Measurements from ENCODE around the gene NOM1. TPM values are rescaled to one million over a fixed set of nuclear protein-coding genes. Genes with fewer than 3 reads are reported as not detected.

Gene NOM1
- total RNA-seq, 3 donors from 2014 or later: 13.9 to 20.9 (median 15.9) TPM

- peaks cover 35% of the 10 kb centered on the region for H3K4me1 ChIP-seq (ENCODE audit: low read depth)
- no peak for TF ChIP-seq CTCF (IDR thresholded peaks at IDR 0.05)
Measured at GRCh38 chr7:157004521-157005455, 55.3 kb downstream of the NOM1 start.

GRCh38 chr7:157005456-157006204 lies 56.1 kb downstream of the NOM1 start:
- Histone ChIP-seq H3K9me3 (no peaks in the 10 kb centered on the region), H3K4me1 (ENCODE audit: low read depth) (peaks cover 34% of the 10 kb centered on the region), H3K36me3 (ENCODE audit: low read depth) (no peaks in the 10 kb centered on the region), H3K4me3 (no peak overlapping the region)
- no peak for TF ChIP-seq CTCF (IDR thresholded peaks at IDR 0.05)
- peak in 1 of 3 donors; percentile 7 for DNase-seq
- no peak for ATAC-seq
- intact Hi-C loops (cut with DNase I, micrococcal nuclease): no loop called here

More at GRCh38 chr7:157004521-157005455, 55.3 kb downstream of the NOM1 start:
- Histone ChIP-seq H3K36me3 (ENCODE audit: low read depth) (no peaks in the 10 kb centered on the region), H3K4me3 (no peak overlapping the region), H3K9me3 (no peaks in the 10 kb centered on the region)
- ATAC-seq: no peak
- no peak for DNase-seq
- intact Hi-C loops (cut with DNase I, micrococcal nuclease): no loop called here

- H3K4me1 ChIP-seq (ENCODE audit: low read depth): peaks cover 30% of the 10 kb centered on the region
- ATAC-seq (peak; percentile 6), DNase-seq (peak; percentile 62 to 82 (median 79))
- H3K4me3 ChIP-seq: no peak overlapping the region
- no peaks in the 10 kb centered on the region for H3K36me3 ChIP-seq (ENCODE audit: low read depth)
- no peaks in the 10 kb centered on the region for H3K9me3 ChIP-seq
- intact Hi-C loops (cut with DNase I, micrococcal nuclease): no loop called here
- no peak for TF ChIP-seq CTCF (IDR thresholded peaks at IDR 0.05)
Measured at GRCh38 chr7:157006205-157006747, 56.8 kb downstream of the NOM1 start.

- Histone ChIP-seq H3K9me3 (no peaks in the 10 kb centered on the region), H3K4me1 (ENCODE audit: low read depth) (peaks cover 35% of the 10 kb centered on the region), H3K36me3 (ENCODE audit: low read depth) (no peaks in the 10 kb centered on the region), H3K4me3 (no peak overlapping the region)
- ATAC-seq (no peak), DNase-seq (no peak)
- intact Hi-C loops (cut with DNase I, micrococcal nuclease): no loop called here
- no peak for TF ChIP-seq CTCF (IDR thresholded peaks at IDR 0.05)
Measured at GRCh38 chr7:157006829-157007469, 57.4 kb downstream of the NOM1 start.

GRCh38 chr7:157007470-157008066 lies 58.1 kb downstream of the NOM1 start:
- no peaks in the 10 kb centered on the region for H3K9me3 ChIP-seq
- ATAC-seq (peak; percentile 38), DNase-seq (peak in 2 of 3 donors; percentile 63 to 73)
- no peaks in the 10 kb centered on the region for H3K36me3 ChIP-seq (ENCODE audit: low read depth)
- intact Hi-C loops (cut with DNase I, micrococcal nuclease): no loop called here
- H3K4me3 ChIP-seq: no peak overlapping the region
- TF ChIP-seq CTCF (IDR thresholded peaks at IDR 0.05): no peak
- peaks cover 33% of the 10 kb centered on the region for H3K4me1 ChIP-seq (ENCODE audit: low read depth)
